ENCODE data around the gene CORIN. TPM values are rescaled to one million over a fixed set of nuclear protein-coding genes. Genes with fewer than 3 reads are reported as not detected.

Gene CORIN
- polyA plus RNA-seq, 1 of the 3 experiments (the other 2 are of a cell fraction): 1.1 TPM

DNA sequence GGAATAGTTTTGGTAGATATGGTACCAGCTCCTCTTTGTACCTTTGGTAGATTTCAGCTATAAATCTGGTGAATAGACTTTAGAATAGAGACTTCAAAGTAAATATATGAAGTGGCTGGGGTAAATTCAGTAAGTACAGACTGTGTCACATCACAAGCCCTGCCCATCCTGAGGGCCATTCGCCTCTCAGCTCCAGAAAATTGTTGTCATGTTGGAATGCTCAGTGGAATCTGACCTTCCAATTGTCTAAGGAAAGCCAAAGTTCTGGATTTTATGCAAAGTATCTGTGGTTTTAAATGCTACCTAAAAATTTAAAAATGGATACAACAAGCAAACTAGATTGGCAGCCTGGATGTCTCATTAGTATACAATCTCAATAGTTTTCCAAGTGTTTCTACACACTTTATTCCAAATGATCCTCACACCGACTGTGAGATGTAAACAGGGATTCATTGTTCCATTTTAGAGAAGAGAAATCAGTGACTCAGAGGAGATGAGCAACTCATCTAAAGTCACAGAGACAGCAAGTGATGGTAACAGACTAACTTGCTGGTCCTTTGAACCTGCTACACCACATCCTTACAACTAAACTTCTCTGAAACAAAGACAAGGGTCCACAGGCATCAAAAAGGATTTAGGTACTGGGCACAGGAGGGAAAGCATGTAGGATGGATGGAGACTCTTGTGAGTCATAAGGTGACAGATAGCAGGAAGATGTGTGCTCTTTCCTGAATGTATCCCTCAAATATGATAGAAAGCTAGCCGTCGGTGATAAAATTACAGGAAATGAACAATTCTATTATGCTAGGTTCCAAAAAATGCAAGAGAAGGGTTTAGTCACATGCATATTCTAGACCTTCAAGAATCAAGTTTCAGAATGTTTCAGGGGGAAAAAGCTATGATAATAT lies 225.5 kb downstream of the CORIN start (continued):
- TF ChIP-seq, protein P1, sequence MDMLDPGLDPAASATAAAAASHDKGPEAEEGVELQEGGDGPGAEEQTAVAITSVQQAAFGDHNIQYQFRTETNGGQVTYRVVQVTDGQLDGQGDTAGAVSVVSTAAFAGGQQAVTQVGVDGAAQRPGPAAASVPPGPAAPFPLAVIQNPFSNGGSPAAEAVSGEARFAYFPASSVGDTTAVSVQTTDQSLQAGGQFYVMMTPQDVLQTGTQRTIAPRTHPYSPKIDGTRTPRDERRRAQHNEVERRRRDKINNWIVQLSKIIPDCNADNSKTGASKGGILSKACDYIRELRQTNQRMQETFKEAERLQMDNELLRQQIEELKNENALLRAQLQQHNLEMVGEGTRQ (IDR thresholded peaks at IDR 0.05; ENCODE audit: borderline replicate concordance, low read depth, low read length): no peak
- TF ChIP-seq, protein P2, sequence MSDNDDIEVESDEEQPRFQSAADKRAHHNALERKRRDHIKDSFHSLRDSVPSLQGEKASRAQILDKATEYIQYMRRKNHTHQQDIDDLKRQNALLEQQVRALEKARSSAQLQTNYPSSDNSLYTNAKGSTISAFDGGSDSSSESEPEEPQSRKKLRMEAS (IDR thresholded peaks at IDR 0.05; ENCODE audit: low read depth): peak; percentile 50; the same call in 1 of the 2 replicates
- no peak; a peak in 1 of 4 replicates for TF ChIP-seq EP300 (IDR thresholded peaks at IDR 0.05; ENCODE audit: borderline replicate concordance in 1 of 2, low read depth in 1 of 2, low read length in 1 of 2)
- TF ChIP-seq JUND (IDR thresholded peaks at IDR 0.05): peak; percentile 77
- peak; percentile 64 for TF ChIP-seq NFIC (IDR thresholded peaks at IDR 0.05; ENCODE audit: borderline replicate concordance)

DNA sequence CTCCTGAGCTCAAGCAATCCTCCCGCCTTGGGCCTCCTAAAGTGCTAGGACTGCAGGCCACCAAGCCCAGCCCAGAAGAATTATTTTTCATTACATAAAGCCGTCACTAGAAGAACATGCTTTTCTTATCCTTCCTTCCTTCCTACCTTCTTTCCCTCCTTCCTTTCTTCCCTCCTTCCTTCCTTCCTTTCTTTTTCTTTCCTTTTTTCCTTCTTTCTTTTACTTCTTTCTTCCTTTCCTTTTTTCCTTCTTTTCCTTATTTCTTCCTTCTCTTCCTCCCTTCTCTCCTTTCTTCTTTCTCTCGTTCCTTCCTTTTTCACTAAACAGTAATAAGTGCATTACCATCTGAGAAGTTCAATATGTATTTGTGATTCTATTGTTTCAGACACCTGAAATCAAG lies 231.4 kb downstream of the CORIN start:
- ChIA-PET POLR2A (no interaction called here), CTCF (no interaction called here)
- H2AFZ ChIP-seq (ENCODE audit: low read depth): no peak overlapping the region
- H3K79me2 ChIP-seq (ENCODE audit: insufficient read depth): no peaks in the 10 kb centered on the region
- H3K4me1 ChIP-seq (ENCODE audit: control insufficient read depth in 1 of 2, insufficient read depth in 2 of 2, low read depth in 1 of 2, low read length in 1 of 2): no peaks in the 10 kb centered on the region
- no peaks in the 10 kb centered on the region for H3K36me3 ChIP-seq (replicated peaks in 1 of 2; ENCODE audit: control insufficient read depth in 1 of 2, insufficient read depth in 2 of 2, low read length in 1 of 2)
- no peak overlapping the region for H3K4me2 ChIP-seq
- no peak for DNase-seq
- H4K20me1 ChIP-seq (ENCODE audit: insufficient read depth): no peaks in the 10 kb centered on the region
- H3K9me2 ChIP-seq: no peaks in the 10 kb centered on the region
- H3F3A ChIP-seq (replicated peaks; ENCODE audit: insufficient read depth): peaks cover 1% of the 10 kb centered on the region
- no peaks in the 10 kb centered on the region for H3K9me3 ChIP-seq
- no peak overlapping the region for H3K9ac ChIP-seq
- TF ChIP-seq FOXJ3 (CRISPR knock-in tag; IDR thresholded peaks at IDR 0.05) (no peak), RFX5 (IDR thresholded peaks at IDR 0.05; ENCODE audit: low read length) (no peak)
- no peak overlapping the region for H3K27ac ChIP-seq (ENCODE audit: low read depth in 2 of 2, low read length in 1 of 2)
- H3K27me3 ChIP-seq (ENCODE audit: insufficient read depth): no peaks in the 10 kb centered on the region
- no peak overlapping the region for H3K4me3 ChIP-seq (ENCODE audit: low read depth in 2 of 2, low read length in 1 of 2)
- WGBS (ENCODE audit: low lambda C conversion rate): 92% methylated on average over 3 of the region's 3 CpGs

DNA sequence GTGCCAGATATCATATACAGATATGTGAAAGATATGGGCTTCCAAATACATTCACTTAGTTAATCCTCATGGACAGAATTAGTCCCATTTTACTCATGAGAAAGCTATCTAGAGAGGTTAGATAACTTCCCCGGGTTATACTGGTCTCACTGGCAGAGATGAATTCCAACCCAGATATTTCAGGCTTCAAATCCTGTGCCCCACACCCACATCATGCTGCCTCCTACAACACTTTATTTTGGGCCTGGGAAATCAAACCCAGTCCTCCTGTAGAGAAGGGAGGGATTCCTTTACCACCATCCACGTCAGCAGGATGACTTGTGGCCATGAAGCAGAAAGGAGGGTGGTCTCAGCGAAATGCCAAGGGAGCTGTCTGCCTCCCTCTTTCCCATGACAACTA lies 239.0 kb downstream of the CORIN start:
- Histone ChIP-seq H3K27ac (ENCODE audit: low read depth in 2 of 2, low read length in 1 of 2) (no peak overlapping the region), H3K79me2 (ENCODE audit: insufficient read depth) (no peaks in the 10 kb centered on the region), H4K20me1 (ENCODE audit: insufficient read depth) (no peaks in the 10 kb centered on the region), H3K4me3 (ENCODE audit: low read depth in 2 of 2, low read length in 1 of 2) (no peak overlapping the region), H3K9me3 (no peaks in the 10 kb centered on the region), H3K9ac (no peak overlapping the region), H3K27me3 (ENCODE audit: insufficient read depth) (no peaks in the 10 kb centered on the region), H3F3A (replicated peaks; ENCODE audit: insufficient read depth) (no peaks in the 10 kb centered on the region), H2AFZ (ENCODE audit: low read depth) (no peak overlapping the region), H3K36me3 (replicated peaks in 1 of 2; ENCODE audit: control insufficient read depth in 1 of 2, insufficient read depth in 2 of 2, low read length in 1 of 2) (peaks cover 2 to 5% of the 10 kb centered on the region in 2 experiments), H3K9me2 (no peaks in the 10 kb centered on the region), H3K4me2 (no peak overlapping the region), H3K4me1 (ENCODE audit: control insufficient read depth in 1 of 2, insufficient read depth in 2 of 2, low read depth in 1 of 2, low read length in 1 of 2) (peaks cover 0 to 9% of the 10 kb centered on the region in 2 experiments; a peak in 2 of 4 replicates)
- CTCF ChIA-PET: interaction anchor here (1.2 kb wide), 1 partner anchor 88 kb away, joined by 4 read pairs; no protein-coding TSS in a partner anchor
- TF ChIP-seq RXRA (IDR thresholded peaks at IDR 0.05; ENCODE audit: borderline replicate concordance, low read depth) (no peak), FOSL2 (IDR thresholded peaks at IDR 0.05; ENCODE audit: borderline replicate concordance, low read depth) (no peak), RAD21 (IDR thresholded peaks at IDR 0.05; ENCODE audit: low read length) (no peak)
- POLR2A ChIA-PET: no interaction called here
- 76% methylated on average over 3 of the region's 3 CpGs for WGBS (ENCODE audit: low lambda C conversion rate)
- no peak for DNase-seq

Data from SK-N-SH (cell line).